Stimulated activated effector memory CD8-positive, alpha-beta T cell treated with anti-CD3 and anti-CD28 coated beads, Interleukin-12 subunit alpha, Interleukin-12 subunit beta, amount 100 ng/mL, for 72 hours (primary cell): ENCODE data around the gene PCDHA9.
"Not testable (repeated sequence)": the region's sequence is repeated elsewhere in the genome, so short reads cannot be mapped to it uniquely, and the experiment has no call there.

Experiments
- ATAC-seq: fragments of 150-1000 bp; cut with Tn5 transposase; 2 replicates; pipeline ENCODE4 v1.10.0; 2021
- DNase-seq, 2 donors: peaks; one replicate each; pipeline ENCODE4 v3.0.0; 2021 to 2022; ENCODE audit warnings: low spot score in 2 of 2
- H3K27ac Mint-ChIP-seq: one replicate; pipeline ENCODE4 v1.8.0; 2022; ENCODE audit warnings: mild to moderate bottlenecking, mixed read lengths
- H3K36me3 Mint-ChIP-seq: one replicate; pipeline ENCODE4 v1.8.0; 2022; ENCODE audit warnings: mild to moderate bottlenecking, mixed read lengths
- H3K4me1 Mint-ChIP-seq: one replicate; pipeline ENCODE4 v1.8.0; 2022; ENCODE audit warnings: mixed read lengths
- H3K4me3 Mint-ChIP-seq: one replicate; pipeline ENCODE4 v1.8.0; 2022; ENCODE audit warnings: mild to moderate bottlenecking, mixed read lengths
- H3K9me3 Mint-ChIP-seq: one replicate; pipeline ENCODE4 v1.8.0; 2022; ENCODE audit warnings: mixed read lengths

Gene PCDHA9

GRCh38 chr5:140828362-140828737 is 19.8 kb upstream of the PCDHA9 start:
- no peaks in the 10 kb centered on the region for H3K4me1 Mint-ChIP-seq

GRCh38 chr5:140829511-140830501 is 18.4 kb upstream of the PCDHA9 start:
- ATAC-seq, H3K9me3 Mint-ChIP-seq, H3K36me3 Mint-ChIP-seq, H3K27ac Mint-ChIP-seq, DNase-seq, H3K4me1 Mint-ChIP-seq, H3K4me3 Mint-ChIP-seq: not testable (repeated sequence)

More at GRCh38 chr5:140828362-140828737, 19.8 kb upstream of the PCDHA9 start:
- Mint-ChIP-seq H3K4me3 (no peak overlapping the region), H3K9me3 (peaks cover 2% of the 10 kb centered on the region), H3K27ac (no peak overlapping the region), H3K36me3 (no peaks in the 10 kb centered on the region)
- DNase-seq = no peak
- no peak for ATAC-seq

DNA sequence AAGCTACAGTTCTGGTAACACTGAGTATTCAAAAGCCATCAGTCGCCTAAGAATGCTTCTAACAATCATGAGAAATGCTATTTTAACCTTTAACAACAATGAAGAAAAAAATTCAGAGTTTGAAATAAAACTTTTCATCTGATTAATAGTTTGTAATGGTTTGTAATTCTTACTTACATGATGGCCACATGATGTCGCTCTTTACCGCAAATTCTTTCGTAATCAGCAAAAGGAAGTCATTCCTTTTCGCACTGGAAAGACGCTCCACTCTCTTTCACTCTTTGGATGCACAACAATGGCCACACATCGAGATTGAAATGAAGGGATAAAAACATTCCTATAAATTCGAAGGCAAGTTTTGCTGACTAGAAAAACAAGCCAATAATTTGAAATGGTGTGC is 14.2 kb upstream of the PCDHA9 start, which contains the start of gene PCDHA7:
Gene PCDHA7 (plus strand): TSS at position 277 of the 400 bp plus-strand sequence. CDS start 115 bp downstream, at position 392.
- peaks cover 5% of the 10 kb centered on the region for H3K9me3 Mint-ChIP-seq
- no peak within 1 kb of the TSS for H3K27ac Mint-ChIP-seq

DNA sequence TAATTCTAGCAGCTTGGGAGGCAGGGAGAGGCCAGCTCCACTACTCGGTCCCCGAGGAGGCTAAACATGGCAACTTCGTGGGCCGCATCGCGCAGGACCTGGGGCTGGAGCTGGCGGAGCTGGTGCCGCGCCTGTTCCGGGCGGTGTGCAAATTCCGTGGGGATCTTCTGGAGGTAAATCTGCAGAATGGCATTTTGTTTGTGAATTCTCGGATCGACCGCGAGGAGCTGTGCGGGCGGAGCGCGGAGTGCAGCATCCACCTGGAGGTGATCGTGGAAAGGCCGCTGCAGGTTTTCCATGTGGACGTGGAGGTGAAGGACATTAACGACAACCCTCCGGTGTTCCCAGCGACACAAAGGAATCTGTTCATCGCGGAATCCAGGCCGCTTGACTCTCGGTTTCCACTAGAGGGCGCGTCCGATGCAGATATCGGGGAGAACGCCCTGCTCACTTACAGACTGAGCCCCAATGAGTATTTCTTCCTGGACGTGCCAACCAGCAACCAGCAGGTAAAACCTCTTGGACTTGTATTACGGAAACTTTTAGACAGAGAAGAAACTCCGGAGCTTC is 13.7 kb upstream of the PCDHA9 start:
- not testable (repeated sequence) for H3K4me1 Mint-ChIP-seq, H3K4me3 Mint-ChIP-seq, H3K27ac Mint-ChIP-seq, DNase-seq, ATAC-seq, H3K9me3 Mint-ChIP-seq, H3K36me3 Mint-ChIP-seq

More for the DNA sequence above, 14.2 kb upstream of the PCDHA9 start, which contains the start of gene PCDHA7:
- no peaks in the 10 kb centered on the region for H3K36me3 Mint-ChIP-seq
- ATAC-seq (no peak), DNase-seq (no peak)
- no peaks in the 10 kb centered on the region for H3K4me1 Mint-ChIP-seq
- no peak within 1 kb of the TSS for H3K4me3 Mint-ChIP-seq

- Mint-ChIP-seq H3K4me1 (no peaks in the 10 kb centered on the region), H3K36me3 (no peaks in the 10 kb centered on the region), H3K9me3 (peaks cover 5% of the 10 kb centered on the region), H3K4me3 (no peak overlapping the region), H3K27ac (no peak overlapping the region)
- no peak for ATAC-seq
- DNase-seq = no peak
Measured at GRCh38 chr5:140835622-140836510, 12.3 kb upstream of the PCDHA9 start.

GRCh38 chr5:140840978-140841962 is 6.9 kb upstream of the PCDHA9 start, which contains the start of gene PCDHA8:
Gene PCDHA8, plus strand, starts transcription at chr5:140841187. Its CDS starts 135 bp downstream, at chr5:140841322.
- peaks cover 5% of the 10 kb centered on the region for H3K9me3 Mint-ChIP-seq
- H3K27ac Mint-ChIP-seq = no peak within 1 kb of the TSS
- no peaks in the 10 kb centered on the region for H3K36me3 Mint-ChIP-seq
- H3K4me1 Mint-ChIP-seq = no peaks in the 10 kb centered on the region
- H3K4me3 Mint-ChIP-seq = no peak within 1 kb of the TSS
- no peak for DNase-seq
- no peak for ATAC-seq

GRCh38 chr5:140842798-140843733 is 5.1 kb upstream of the PCDHA9 start:
- H3K4me3 Mint-ChIP-seq = no peak overlapping the region
- H3K4me1 Mint-ChIP-seq = no peaks in the 10 kb centered on the region
- no peak for ATAC-seq
- no peak for DNase-seq
- no peak overlapping the region for H3K27ac Mint-ChIP-seq
- H3K9me3 Mint-ChIP-seq = peaks cover 3% of the 10 kb centered on the region
- no peaks in the 10 kb centered on the region for H3K36me3 Mint-ChIP-seq

DNA sequence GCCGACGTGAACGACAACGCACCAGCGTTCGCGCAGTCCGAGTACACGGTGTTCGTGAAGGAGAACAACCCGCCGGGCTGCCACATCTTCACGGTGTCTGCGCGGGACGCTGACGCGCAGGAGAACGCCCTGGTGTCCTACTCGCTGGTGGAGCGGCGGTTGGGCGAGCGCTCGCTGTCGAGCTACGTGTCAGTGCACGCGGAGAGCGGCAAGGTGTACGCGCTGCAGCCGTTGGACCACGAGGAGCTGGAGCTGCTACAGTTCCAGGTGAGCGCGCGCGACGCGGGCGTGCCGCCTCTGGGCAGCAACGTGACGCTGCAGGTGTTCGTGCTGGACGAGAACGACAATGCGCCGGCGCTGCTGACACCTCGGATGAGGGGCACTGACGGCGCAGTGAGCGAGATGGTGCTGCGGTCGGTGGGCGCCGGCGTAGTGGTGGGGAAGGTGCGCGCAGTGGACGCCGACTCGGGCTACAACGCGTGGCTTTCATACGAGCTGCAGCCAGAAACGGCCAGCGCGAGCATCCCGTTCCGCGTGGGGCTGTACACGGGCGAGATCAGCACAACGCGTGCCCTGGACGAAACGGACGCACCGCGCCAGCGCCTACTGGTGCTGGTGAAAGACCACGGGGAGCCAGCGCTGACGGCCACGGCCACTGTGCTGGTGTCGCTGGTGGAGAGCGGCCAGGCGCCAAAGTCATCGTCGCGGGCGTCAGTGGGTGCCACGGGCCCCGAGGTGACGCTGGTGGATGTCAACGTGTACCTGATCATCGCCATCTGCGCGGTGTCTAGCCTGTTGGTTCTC is 1.9 kb downstream of the PCDHA9 start:
- not testable (repeated sequence) for DNase-seq, ATAC-seq, H3K27ac Mint-ChIP-seq, H3K4me1 Mint-ChIP-seq, H3K36me3 Mint-ChIP-seq, H3K9me3 Mint-ChIP-seq, H3K4me3 Mint-ChIP-seq

GRCh38 chr5:140855772-140856674 is 7.8 kb downstream of the PCDHA9 start, which contains the start of gene PCDHA10:
Gene PCDHA10, plus strand, starts transcription at chr5:140855897. Its CDS starts 152 bp downstream, at chr5:140856049.
- DNase-seq (no peak), ATAC-seq (no peak)
- H3K9me3 Mint-ChIP-seq = no peaks in the 10 kb centered on the region
- H3K4me3 Mint-ChIP-seq = no peak within 1 kb of the TSS
- H3K27ac Mint-ChIP-seq = no peak within 1 kb of the TSS
- no peaks in the 10 kb centered on the region for H3K36me3 Mint-ChIP-seq
- H3K4me1 Mint-ChIP-seq = no peaks in the 10 kb centered on the region

DNA sequence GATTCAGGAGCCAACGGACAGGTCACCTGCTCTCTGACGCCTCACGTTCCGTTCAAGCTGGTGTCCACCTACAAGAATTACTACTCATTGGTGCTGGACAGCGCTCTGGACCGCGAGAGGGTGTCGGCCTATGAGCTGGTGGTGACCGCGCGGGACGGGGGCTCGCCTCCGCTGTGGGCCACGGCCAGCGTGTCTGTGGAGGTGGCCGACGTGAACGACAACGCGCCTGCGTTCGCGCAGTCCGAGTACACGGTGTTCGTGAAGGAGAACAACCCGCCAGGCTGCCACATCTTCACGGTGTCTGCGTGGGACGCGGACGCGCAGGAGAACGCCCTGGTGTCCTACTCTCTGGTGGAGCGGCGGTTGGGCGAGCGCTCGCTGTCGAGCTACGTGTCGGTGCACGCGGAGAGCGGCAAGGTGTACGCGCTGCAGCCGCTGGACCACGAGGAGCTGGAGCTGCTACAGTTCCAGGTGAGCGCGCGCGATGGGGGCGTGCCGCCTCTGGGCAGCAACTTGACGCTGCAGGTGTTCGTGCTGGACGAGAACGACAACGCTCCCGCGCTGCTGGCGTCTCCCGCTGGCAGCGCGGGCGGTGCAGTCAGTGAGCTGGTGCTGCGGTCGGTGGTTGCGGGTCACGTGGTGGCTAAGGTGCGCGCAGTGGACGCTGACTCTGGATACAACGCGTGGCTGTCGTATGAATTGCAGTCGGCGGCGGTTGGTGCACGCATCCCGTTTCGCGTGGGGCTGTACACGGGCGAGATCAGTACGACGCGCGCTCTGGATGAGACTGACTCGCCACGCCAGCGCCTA is 9.2 kb downstream of the PCDHA9 start:
- H3K4me3 Mint-ChIP-seq = no peak overlapping the region
- DNase-seq = no peak
- no peak for ATAC-seq
- H3K4me1 Mint-ChIP-seq = no peaks in the 10 kb centered on the region
- no peak overlapping the region for H3K27ac Mint-ChIP-seq
- no peaks in the 10 kb centered on the region for H3K9me3 Mint-ChIP-seq
- H3K36me3 Mint-ChIP-seq = no peaks in the 10 kb centered on the region

- no peaks in the 10 kb centered on the region for H3K36me3 Mint-ChIP-seq
- no peak overlapping the region for H3K27ac Mint-ChIP-seq
- ATAC-seq = no peak
- no peaks in the 10 kb centered on the region for H3K4me1 Mint-ChIP-seq
- DNase-seq = no peak
- no peak overlapping the region for H3K4me3 Mint-ChIP-seq
- H3K9me3 Mint-ChIP-seq = no peaks in the 10 kb centered on the region
Measured at GRCh38 chr5:140857987-140858240, 9.7 kb downstream of the PCDHA9 start.
